ENCODE data around the gene EXOC6B. TPM values are rescaled to one million over a fixed set of nuclear protein-coding genes. Genes with fewer than 3 reads are reported as not detected.

Gene EXOC6B
- total RNA-seq, 1 donor from 2014 or later: 37.4 TPM

DNA sequence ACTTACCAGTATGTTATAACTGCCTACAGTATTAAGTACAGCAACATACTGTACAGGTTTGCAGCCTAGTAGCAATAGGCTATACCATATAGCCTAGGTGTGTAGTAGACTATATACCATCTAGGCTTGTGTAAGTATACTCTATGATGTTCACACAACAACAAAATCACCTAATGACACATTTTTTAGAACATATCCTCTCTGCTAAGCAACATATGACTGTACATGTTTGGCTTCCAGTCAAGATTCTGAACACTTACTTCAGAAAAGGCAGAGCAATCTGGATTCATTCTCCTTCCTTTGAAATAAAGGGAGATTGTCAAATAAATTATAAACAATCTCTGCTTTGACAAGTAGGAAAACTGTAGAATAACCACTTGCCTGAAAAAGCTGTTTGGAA, 81.8 kb downstream of the EXOC6B start:
- DNase-seq (ENCODE audit: low spot score): no peak

DNA sequence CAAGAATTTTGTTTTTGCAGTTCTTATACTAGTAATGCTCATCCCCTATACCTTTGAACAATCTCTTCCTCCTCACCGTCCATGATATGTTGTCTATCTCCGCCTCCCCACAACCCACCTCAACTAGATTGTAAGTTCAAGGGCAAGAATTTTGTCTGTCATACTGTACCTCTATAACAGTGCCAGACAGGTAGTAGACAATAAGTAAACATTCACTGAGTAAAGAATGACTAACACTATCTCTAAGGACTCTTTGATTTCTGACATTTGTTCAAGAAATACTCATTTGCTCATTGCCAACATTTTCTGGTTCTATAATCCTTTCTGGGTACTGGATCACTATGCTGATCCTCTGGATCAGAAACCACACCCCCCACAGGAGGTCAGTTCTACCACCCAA, 82.4 kb downstream of the EXOC6B start:
- no peak for DNase-seq (ENCODE audit: low spot score)

DNA sequence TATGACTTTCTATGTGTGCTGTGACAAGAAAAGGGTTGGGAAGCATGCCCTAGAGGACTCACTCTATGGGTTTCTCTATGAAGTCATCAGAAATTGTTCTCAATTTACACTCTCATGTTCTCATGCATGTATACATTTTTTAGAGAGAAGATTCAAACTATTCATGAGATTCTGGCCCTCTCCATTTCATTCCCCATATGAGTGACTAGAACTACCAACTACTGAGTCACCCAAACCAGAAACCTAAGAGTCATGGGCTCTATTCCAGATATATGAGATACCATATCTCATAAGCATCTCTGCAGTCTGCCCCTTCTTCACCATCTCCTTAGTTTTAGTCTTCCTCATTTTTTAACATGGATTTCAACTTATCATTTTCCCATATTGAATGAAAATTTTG, 87.7 kb downstream of the EXOC6B start:
- no peak for DNase-seq (ENCODE audit: low spot score)

DNA sequence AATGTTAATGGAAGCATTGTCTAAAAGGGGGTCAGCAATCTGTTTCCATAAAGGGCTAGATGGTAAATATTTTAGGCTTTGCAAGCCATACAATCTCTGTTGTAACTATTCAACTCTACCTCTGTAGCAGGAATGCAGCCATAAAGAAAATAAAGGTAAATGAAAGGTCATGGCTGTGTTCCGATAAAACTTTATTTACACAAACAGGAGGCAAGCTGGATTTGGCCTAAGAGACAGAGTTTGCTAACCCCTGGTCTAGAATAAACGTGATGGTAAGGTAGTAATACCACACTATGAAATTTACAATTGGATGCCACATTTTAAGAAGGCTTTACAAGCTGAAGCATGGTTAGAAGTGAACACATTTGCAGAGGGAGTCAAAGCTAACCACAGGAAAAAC, 91.4 kb downstream of the EXOC6B start:
- no peak for DNase-seq (ENCODE audit: low spot score)

DNA sequence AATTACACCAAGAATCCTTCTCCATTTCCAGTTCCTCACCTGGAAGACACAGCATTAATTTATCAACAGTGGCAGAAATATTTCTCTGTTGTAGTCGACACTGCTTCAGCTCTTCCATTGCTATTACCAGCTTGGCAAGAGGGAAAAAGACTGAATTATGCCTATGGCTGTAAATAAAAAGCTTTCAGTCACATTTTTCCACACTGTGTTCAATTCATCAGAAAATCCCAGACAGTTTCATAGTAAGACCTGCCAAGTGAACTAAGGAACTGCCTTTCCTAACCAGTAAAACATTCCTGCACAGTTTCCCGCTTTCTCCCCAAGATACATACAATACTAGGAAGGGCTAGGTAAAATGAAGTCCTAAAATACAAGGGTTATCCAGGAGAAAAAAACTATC, 94.7 kb downstream of the EXOC6B start:
- no peak for DNase-seq (ENCODE audit: low spot score)

DNA sequence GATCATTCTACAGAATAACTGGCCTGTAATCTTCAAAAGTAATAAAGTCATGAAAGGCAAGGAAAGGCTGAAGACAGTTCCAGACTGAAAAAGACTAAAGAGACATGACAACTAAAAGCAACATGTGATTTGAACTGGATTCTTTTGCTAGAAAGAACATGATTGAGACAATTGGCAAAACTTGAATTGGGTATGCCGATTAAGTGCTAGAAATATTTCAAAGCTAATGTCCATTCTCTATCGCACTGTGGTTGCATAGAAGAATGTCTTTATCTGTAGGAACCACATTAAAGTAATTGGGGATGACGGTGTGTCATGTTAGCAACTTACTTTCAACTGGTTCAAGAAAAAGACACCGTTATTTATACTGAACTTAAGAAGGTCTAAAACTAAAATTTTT, 98.5 kb downstream of the EXOC6B start:
- DNase-seq (ENCODE audit: low spot score): no peak

DNA sequence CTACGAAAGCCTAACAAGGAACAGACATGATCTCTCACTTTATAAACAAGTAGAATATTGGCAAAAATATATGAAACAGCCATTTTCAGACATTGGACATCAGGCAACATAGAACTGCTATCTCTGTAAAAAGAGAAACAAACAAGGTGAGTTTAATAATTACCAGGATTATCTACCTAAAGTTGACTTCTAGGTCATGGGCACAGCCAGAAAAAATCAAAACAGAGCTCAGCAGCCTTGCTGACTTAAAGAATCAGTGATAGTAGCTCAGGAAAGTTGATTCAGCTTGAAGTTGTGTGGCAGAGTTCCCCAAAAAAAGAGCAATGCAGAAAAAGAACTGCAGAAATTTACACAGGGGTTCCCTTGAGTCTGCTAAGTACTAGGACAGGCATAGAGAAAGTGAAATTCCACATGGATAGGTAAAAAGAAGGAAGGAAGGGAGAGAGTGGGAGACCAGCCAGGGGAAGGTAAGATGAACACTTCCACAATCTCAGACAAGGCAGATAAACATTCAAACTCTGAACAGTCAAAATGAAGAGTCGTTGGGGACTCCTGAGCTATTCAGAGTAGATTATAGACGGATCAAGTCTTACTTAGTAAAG, 102.0 kb downstream of the EXOC6B start:
- DNase-seq (ENCODE audit: low spot score): no peak

DNA sequence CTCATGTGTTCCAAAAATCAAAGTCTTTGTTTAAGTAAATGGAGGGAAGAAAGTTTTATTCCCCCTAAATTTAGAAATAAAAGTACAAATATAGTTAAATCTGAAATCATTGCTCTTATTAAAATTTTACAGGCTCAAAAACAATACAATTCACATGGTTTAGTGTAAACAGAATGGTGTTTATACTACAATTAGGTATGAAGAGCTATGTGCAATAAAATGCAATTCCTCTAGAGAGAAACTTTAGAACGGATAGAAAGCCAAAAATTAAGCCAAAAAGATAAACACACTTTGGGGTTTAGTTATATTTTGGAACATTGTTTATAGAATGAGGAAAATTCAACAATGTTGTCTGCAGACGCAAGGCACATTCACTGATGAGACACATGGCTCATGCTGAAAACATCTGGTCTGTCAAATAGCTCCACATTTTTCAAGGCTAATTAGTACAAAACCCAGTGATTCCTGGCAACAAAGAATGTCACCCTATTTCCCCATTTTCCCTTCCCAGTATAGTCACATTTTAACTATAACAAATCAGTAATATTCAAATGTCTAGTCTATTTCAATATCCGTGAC, 103.3 kb downstream of the EXOC6B start:
- DNase-seq (ENCODE audit: low spot score): no peak

DNA sequence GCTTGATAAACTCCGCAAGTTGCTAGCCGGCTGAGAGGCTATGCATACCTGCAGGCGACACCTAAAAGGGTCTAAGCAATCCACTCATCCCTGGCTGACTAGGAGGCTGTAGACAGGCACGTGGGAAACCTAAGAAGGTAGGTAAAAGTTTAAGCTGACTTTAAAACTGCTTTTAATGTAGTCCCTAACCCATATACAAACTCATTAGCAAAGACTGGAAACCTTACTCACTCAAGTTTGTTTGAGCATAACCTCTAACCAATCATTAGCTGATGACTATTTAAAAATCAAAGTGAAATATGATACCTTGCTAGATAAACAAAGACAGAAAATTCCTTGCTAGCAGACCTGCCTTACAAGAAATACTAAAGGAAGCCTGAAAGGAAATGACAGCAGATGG, 106.4 kb downstream of the EXOC6B start:
- DNase-seq (ENCODE audit: low spot score): no peak

DNA sequence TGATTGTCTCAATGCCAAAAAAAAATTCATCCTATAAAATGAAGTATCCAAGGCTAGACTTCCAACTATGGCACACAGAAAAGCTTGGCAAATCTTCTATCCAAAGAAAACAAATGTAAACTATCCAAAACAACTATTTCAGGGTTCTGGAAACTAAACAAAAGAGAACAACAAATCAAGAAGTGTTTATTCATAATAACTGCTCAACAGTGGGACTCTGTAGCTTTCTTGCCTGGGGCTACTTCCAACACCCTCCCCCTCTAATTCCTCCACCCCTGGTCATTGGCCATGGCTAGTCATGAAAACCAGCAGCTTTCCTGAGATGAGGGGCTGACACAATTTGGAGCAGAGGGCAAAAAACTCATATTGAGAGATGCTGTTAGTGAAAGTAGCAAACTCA, 107.0 kb downstream of the EXOC6B start:
- DNase-seq (ENCODE audit: low spot score): no peak

DNA sequence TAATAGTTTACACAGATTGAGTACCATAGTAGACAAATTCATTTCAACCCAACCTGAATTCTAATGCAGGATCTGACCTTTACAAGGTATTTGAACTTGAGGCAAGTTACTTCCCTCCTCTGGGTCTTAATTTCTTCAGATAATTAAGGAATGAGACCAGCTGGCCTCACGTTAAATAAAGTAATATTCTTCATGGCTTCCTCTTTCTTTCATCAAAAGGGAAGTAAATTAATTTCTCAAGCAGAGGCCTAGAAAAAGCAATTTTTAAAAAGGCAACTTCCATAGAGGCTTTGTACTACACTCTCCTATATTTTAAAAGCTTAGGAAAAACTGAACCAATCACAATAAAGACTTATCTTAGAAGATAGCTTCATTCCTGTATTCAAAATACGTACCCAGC, 109.2 kb downstream of the EXOC6B start:
- DNase-seq (ENCODE audit: low spot score): no peak

DNA sequence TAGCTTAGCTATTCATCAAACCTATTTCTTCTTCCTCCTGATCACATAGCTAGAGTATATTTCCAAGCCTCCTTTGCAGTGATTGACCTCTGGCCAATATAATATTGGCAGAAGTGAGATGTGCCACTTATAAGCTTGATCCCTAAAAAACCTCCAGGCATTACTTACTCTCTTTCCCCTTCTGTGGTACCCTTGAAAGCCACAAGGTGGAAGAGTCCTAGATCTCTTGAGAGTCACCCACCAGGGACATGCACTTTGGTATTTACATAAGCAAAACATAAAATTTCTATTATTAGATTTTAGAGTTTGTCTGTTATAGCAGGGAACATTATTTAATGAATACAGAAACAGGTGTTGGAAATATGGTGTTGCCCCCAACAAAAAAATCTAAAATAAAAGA, 112.0 kb downstream of the EXOC6B start:
- DNase-seq (ENCODE audit: low spot score): no peak

DNA sequence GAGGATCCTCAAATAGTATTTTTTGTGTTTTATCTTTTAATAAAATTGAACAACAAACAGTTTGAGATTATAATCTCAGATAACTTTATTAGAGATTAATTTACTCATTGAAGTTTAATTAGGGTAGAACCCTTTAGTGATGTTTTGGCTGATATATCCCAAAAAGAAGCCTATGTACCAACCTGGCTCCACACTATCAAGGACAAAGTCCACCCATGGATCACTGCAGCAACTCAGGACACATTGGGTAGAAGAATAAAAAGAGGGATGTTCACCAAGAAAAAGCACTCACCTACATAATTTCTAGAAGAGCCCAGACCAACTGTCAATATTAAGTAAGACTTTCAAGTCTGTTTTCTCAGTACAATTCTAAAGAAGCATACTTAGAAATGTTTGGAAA, 112.9 kb downstream of the EXOC6B start:
- no peak for DNase-seq (ENCODE audit: low spot score)

DNA sequence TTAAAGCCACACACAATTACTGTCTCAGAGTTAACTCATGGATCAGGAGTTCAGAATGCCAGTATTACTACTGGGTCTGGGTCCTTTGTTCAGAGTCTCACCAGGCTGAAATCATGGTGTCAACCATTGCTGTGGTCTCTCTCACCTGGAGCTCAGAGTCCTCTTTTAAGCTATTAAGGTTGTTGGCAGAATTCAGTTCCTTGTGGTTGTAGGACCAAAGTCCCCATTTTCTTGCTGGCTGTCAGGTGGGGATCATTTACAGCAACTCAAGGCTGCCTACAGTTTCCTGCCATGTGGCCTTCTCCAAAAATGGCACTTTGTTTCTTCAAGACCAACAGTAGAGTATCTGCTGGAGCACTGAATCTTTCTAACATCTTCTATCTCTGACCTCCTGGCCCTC, 113.5 kb downstream of the EXOC6B start:
- DNase-seq (ENCODE audit: low spot score): no peak

DNA sequence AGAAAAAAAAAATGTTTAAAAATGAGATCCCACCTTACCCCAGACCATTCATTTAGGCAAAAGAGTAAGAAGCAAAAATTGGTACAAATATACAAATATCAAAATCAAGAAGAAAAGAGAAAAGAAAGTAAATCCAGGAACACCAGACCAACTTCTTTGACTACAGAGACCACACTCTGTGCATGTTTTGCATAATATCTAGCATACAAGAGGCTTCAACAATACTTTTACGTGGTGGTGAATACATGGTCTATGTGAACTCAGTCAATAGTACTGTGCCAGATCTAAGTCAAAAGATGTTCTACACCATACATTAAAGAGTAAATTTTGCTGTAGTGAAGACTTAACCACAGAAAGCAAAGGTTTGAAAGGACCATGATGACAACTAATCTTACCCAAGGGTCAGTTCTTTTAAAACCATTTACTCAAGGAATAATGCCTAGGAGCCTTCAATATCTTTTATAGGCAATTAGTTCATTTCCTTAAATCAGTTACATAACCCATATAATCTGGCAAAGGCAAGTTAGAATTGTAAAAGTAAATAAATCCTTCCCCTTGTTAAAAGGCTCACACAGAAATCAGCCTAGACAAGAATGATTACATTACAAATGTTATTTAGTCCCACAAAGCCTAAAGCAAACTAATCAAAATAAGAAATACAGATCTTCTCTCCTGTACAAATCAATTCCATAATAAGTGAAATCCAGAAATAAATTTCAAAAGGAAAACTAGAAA, 115.2 kb downstream of the EXOC6B start:
- no peak for DNase-seq (ENCODE audit: low spot score)

DNA sequence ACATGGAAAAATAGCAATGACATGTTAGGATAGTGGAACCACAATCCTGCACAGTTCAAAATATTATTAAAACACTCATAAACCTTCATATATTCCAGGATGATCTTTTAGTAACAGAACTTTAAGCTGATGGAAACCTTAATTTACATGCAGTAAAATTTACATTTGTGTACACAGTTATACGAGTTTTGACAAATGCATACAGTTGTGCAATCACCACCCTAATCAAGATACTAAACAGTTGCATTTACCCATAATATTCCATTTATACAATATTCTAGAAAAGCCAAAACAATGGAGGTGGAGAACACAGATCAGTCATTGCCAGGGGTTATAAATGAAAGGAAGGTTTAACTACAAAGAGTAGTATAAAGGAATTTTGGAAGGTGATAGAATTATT, 117.6 kb downstream of the EXOC6B start:
- DNase-seq (ENCODE audit: low spot score): no peak

DNA sequence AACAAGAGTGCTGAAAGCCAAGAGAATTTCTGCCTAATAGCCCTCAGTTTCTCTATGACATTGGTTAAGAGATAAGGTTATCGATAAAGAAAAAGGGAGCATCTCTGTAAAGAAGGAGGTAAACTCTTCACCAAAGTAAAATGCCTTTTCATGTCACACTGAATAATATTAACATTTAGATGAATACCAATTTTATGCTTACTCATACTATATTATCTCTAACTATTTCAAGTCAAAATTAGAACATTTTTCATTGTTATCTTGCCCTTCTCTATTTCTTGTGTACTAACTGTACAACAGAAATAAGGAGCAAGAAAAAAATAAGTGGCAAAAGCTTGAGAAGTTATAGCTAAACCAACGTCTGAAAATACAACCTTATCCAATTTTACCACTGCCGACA, 127.5 kb downstream of the EXOC6B start:
- no peak for DNase-seq (ENCODE audit: low spot score)

DNA sequence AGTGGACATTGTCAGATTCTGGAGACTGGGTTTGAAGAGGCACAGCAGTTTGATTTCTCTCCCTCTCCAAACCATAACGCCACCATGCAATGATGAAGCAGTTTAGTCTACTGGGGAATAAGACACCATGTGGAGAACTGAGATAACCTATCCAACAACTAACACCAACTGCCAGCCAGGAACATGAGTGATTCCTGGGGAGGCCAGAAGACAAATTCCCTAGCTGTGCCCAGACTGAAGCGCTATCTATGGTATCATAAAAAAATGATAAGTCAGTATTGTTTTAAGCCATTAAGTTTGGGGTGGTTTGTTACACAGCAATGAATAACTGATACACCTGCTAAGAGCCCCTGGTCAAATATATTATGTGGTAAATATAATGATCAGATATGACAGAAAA, 129.3 kb downstream of the EXOC6B start:
- no peak for DNase-seq (ENCODE audit: low spot score)

DNA sequence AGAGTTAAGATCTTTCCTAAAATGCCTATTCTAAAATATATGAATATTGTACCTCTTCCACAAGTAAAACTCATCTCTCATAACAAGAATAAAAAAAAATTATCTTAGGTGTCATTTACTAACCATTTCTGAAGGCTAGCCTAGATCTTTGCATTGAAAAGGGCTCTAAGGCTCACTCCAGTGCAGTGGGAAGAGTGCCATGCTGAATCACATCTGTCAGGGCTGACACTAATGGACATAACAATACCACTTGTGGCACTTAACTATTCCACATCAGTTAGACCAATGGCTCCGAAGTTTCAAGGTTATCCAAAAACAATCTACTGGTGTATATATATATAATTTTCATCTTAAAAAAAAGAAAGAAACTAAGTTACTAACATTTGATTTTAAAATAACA, 130.2 kb downstream of the EXOC6B start:
- no peak for DNase-seq (ENCODE audit: low spot score)

DNA sequence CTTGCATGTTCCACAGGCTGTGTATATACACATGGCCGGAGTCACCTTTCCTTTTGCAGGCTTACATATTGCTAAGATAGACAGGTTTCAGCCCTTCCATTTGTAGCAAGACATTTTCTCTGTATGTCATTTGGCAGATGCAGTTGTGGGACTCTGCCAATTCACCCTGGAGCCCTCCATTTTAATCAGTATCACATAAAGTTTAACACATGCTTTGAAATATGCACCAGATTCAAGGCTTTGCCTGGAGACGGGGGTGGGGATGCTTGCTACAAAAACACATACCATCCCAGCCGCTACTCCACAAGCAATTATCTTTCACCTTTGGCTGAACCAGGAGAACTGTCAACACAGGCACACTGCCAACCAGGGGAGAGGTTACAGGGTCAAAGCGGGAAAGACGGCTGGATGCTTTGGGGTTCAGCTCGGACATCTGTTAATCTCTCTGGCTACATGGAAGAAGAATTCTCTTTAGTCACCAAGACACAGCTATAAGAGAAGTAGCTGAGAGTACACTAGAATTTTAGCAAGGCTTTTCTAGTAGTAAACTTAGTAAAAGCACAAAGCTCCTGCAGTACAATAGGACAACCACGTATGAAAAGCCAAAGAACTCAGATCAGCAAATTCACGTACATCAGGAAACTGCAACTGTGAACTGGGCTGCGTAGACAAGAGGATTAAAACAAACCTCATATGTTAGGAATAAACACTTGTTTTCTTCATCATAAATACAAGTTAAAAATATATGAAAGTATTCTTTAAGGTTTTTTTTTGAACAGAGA, 130.9 kb downstream of the EXOC6B start:
- no peak for DNase-seq (ENCODE audit: low spot score)

DNA sequence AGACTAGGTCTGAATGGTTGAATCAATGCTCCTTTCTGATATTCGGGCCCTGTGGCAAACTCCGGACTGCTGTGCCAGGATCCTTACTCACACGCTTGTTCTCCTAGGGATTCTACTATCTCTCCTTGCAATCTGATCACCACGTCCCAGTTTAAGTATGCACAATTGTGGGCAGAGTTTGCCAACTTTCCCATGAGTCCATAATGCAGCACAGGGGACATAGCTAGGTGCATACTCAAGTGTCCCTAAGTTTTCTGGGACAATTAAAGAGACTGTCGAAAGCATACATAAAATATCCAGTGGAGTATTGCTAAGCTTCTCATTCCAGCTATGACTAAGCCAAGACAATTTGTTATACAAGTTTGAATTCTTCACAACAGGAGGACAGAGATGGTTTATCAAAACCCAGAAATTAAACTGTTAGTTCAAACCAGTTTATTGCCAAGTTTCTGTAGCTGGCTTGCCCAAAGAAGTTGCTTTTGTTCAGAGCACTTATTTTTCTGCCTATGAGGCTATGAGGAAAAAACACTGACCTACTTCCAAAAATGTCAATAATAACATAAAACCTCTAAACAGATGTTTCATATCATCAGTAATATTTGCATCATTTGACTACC, 136.1 kb downstream of the EXOC6B start:
- no peak for DNase-seq (ENCODE audit: low spot score)
